Thyroid gland (tissue), 4 donors: ENCODE results near the gene NFIB. TPM values are rescaled to one million over a fixed set of nuclear protein-coding genes. Genes with fewer than 3 reads are reported as not detected.

Source experiments
- DNase-seq, 2 donors: peaks; one replicate each; pipeline ENCODE4 v3.0.0-alpha.2; 2019
- H3K27ac ChIP-seq, 3 donors: fragments of 200-600 bp; sonication (generic); 1 replicate in 2 of 3; 2 replicates in 1 of 3; pipeline ENCODE4 v1.5.1; 2016 to 2019; ENCODE audit warnings: mild to moderate bottlenecking in 1 of 3, moderate library complexity in 1 of 3
- H3K27me3 ChIP-seq: fragments of 200-600 bp; sonication (generic); one replicate; pipeline ENCODE4 v1.5.1; 2019
- H3K36me3 ChIP-seq, 2 donors: fragments of 200-600 bp; sonication (generic); one replicate each; pipeline ENCODE4 v1.5.1; 2016 to 2019
- H3K4me1 ChIP-seq, 2 donors: fragments of 200-600 bp; sonication (generic); one replicate each; pipeline ENCODE4 v1.5.1; 2017 to 2019
- H3K4me3 ChIP-seq, 3 donors: fragments of 200-600 bp; sonication (generic); replicated peaks in 1 of 3; 1 replicate in 2 of 3; 2 replicates in 1 of 3; pipeline ENCODE4 v1.5.1; 2016; ENCODE audit warnings: mild to moderate bottlenecking in 1 of 3
- H3K9me3 ChIP-seq: fragments of 200-600 bp; sonication (generic); one replicate; pipeline ENCODE4 v1.5.1; 2017
- CTCF ChIP-seq, 6 experiments: fragments of 200-600 bp in 3 of 6; fragments of 450-650 bp in 3 of 6; sonication (generic) in 3 of 6; IDR thresholded peaks; one replicate each; pipeline ENCODE4 v1.5.1; 2016 to 2019; ENCODE audit warnings: antibody characterized with exemption in 6 of 6, mild to moderate bottlenecking in 2 of 6, inconsistent platforms in 1 of 6, moderate library complexity in 1 of 6
- POLR2A ChIP-seq, 2 donors: fragments of 450-650 bp; IDR thresholded peaks; one replicate each; pipeline ENCODE4 v1.6.1; 2017; ENCODE audit warnings: antibody characterized with exemption in 2 of 2, mild to moderate bottlenecking in 2 of 2, moderate library complexity in 1 of 2
- WGBS, 2 donors: methylation state at CpG; one replicate each; pipeline ENCODE4 v1.1.5; 2017; 5-methylcytosine and 5-hydroxymethylcytosine counted together
- intact Hi-C: fragments of 100-400 bp; cut with DNase I; formaldehyde crosslinking; loops from one replicate; pipeline ENCODE4 v1.15.1; 2023
- total RNA-seq, 4 donors: library from RNA; depleted of rRNA; stranded (reverse); fragments of >200 nt; gene quantifications; one replicate each; pipeline ENCODE4 v1.2.3, GENCODE V29; 2016

Gene NFIB
- total RNA-seq, 4 donors from 2014 or later = 57.9 to 144 (median 125) TPM

- no peak for TF ChIP-seq CTCF (IDR thresholded peaks at IDR 0.05)
- TF ChIP-seq POLR2A (IDR thresholded peaks at IDR 0.05) = no peak
- intact Hi-C loops = loop anchor here (10.0 kb wide), 1 partner anchor 210 kb away; the partner anchor contains the start of gene NFIB
Observed at GRCh38 chr9:14104496-14104895, 209.4 kb downstream of the NFIB start.

GRCh38 chr9:14103115-14103514 is 210.8 kb downstream of the NFIB start:
- Histone ChIP-seq H3K4me1 (peaks cover 2 to 24% of the 10 kb centered on the region in 2 donors), H3K27ac (no peak overlapping the region), H3K4me3 (no peak overlapping the region), H3K27me3 (no peaks in the 10 kb centered on the region), H3K9me3 (no peaks in the 10 kb centered on the region), H3K36me3 (no peaks in the 10 kb centered on the region)
- no peak for TF ChIP-seq POLR2A (IDR thresholded peaks at IDR 0.05)
- no peak for TF ChIP-seq CTCF (IDR thresholded peaks at IDR 0.05)
- no peak for DNase-seq
- intact Hi-C loops = loop anchor here (10.0 kb wide), 1 partner anchor 212 kb away; the partner anchor contains the start of gene NFIB
- WGBS, 2 donors = 63 to 64% methylated on average over 3 of the region's 3 CpGs

More at GRCh38 chr9:14104496-14104895, 209.4 kb downstream of the NFIB start:
- Histone ChIP-seq H3K9me3 (no peaks in the 10 kb centered on the region), H3K4me1 (peaks cover 0 to 13% of the 10 kb centered on the region in 2 donors), H3K27me3 (no peaks in the 10 kb centered on the region), H3K27ac (no peak overlapping the region), H3K4me3 (no peak overlapping the region), H3K36me3 (no peaks in the 10 kb centered on the region)
- 85 to 86% methylated on average over 3 of the region's 3 CpGs for WGBS, 2 donors
- no peak for DNase-seq

- H3K4me1 ChIP-seq = peaks cover 24 to 42% of the 10 kb centered on the region in 2 donors
- 48 to 56% methylated on average over 7 of the region's 7 CpGs for WGBS, 2 donors
- no peak overlapping the region for H3K27ac ChIP-seq
- intact Hi-C loops = loop anchor here (10.0 kb wide), 1 partner anchor 215 kb away; the partner anchor contains the start of gene NFIB
- DNase-seq = peak; percentile 44 to 57
- TF ChIP-seq POLR2A (IDR thresholded peaks at IDR 0.05) (no peak), CTCF (IDR thresholded peaks at IDR 0.05) (no peak)
- no peak overlapping the region for H3K4me3 ChIP-seq
- no peaks in the 10 kb centered on the region for H3K27me3 ChIP-seq
- no peaks in the 10 kb centered on the region for H3K9me3 ChIP-seq
- H3K36me3 ChIP-seq = no peaks in the 10 kb centered on the region
Observed at GRCh38 chr9:14099737-14100136, 214.2 kb downstream of the NFIB start.

- no peak for DNase-seq
- no peak for TF ChIP-seq POLR2A (IDR thresholded peaks at IDR 0.05)
- TF ChIP-seq CTCF (IDR thresholded peaks at IDR 0.05) = no peak
- 77 to 82% methylated on average over 3 of the region's 3 CpGs for WGBS, 2 donors
- no peak overlapping the region for H3K4me3 ChIP-seq
- H3K4me1 ChIP-seq = peaks cover 24 to 42% of the 10 kb centered on the region in 2 donors
- intact Hi-C loops = no loop called here
- H3K27me3 ChIP-seq = no peaks in the 10 kb centered on the region
- H3K36me3 ChIP-seq = no peaks in the 10 kb centered on the region
- H3K27ac ChIP-seq = peak overlapping the region in 2 of 3 donors; percentile 45 to 63
- no peaks in the 10 kb centered on the region for H3K9me3 ChIP-seq
Observed at GRCh38 chr9:14098486-14099180, 215.3 kb downstream of the NFIB start.
